ENCODE data around the gene LMF1. TPM values are rescaled to one million over a fixed set of nuclear protein-coding genes. Genes with fewer than 3 reads are reported as not detected.

The LMF1 gene
- total and polyA plus RNA-seq, 2 of the 13 experiments (the other 11 are each of a cell fraction or from before 2014, with no cell fraction given) = 6.8 to 8.5 TPM

- TF ChIP-seq, protein P1, sequence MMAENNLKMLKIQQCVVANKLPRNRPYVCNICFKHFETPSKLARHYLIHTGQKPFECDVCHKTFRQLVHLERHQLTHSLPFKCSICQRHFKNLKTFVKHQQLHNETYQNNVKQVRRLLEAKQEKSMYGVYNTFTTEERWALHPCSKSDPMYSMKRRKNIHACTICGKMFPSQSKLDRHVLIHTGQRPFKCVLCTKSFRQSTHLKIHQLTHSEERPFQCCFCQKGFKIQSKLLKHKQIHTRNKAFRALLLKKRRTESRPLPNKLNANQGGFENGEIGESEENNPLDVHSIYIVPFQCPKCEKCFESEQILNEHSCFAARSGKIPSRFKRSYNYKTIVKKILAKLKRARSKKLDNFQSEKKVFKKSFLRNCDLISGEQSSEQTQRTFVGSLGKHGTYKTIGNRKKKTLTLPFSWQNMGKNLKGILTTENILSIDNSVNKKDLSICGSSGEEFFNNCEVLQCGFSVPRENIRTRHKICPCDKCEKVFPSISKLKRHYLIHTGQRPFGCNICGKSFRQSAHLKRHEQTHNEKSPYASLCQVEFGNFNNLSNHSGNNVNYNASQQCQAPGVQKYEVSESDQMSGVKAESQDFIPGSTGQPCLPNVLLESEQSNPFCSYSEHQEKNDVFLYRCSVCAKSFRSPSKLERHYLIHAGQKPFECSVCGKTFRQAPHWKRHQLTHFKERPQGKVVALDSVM (CRISPR knock-in tag; IDR thresholded peaks at IDR 0.05) = no peak
- TF ChIP-seq AHR (CRISPR knock-in tag; IDR thresholded peaks at IDR 0.05) (0 out of 2 replicates have a peak, but pooled peaks have one; percentile 60), YEATS2 (CRISPR knock-in tag; IDR thresholded peaks at IDR 0.05; ENCODE audit: borderline replicate concordance) (no peak), NCOA5 (CRISPR knock-in tag; IDR thresholded peaks at IDR 0.05) (no peak), ZNF441 (CRISPR knock-in tag; IDR thresholded peaks at IDR 0.05; ENCODE audit: borderline replicate concordance) (no peak), MLLT10 (CRISPR knock-in tag; IDR thresholded peaks at IDR 0.05) (no peak), SOX6 (IDR thresholded peaks at IDR 0.05) (no peak), SOX6 (CRISPR knock-in tag; IDR thresholded peaks at IDR 0.05) (peak; percentile 90), GATAD2A (CRISPR knock-in tag; IDR thresholded peaks at IDR 0.05) (peak; percentile 65), ZNF143 (CRISPR knock-in tag; IDR thresholded peaks at IDR 0.05) (peak; percentile 54; the same call in 1 of the 2 replicates), HNRNPLL (IDR thresholded peaks at IDR 0.05; ENCODE audit: low read depth, low read length, poor library complexity, severe bottlenecking) (peak; percentile 89), SAP130 (CRISPR knock-in tag; IDR thresholded peaks at IDR 0.05; ENCODE audit: low read depth) (peak; percentile 71; the same call in 1 of the 2 replicates), ZNF430 (CRISPR knock-in tag; IDR thresholded peaks at IDR 0.05) (peak; percentile 63), HOXA7 (CRISPR knock-in tag; IDR thresholded peaks at IDR 0.05) (no peak), PBX3 (CRISPR knock-in tag; IDR thresholded peaks at IDR 0.05; ENCODE audit: borderline replicate concordance) (no peak), IKZF5 (CRISPR knock-in tag; IDR thresholded peaks at IDR 0.05) (no peak)
- TF ChIP-seq, protein P2, sequence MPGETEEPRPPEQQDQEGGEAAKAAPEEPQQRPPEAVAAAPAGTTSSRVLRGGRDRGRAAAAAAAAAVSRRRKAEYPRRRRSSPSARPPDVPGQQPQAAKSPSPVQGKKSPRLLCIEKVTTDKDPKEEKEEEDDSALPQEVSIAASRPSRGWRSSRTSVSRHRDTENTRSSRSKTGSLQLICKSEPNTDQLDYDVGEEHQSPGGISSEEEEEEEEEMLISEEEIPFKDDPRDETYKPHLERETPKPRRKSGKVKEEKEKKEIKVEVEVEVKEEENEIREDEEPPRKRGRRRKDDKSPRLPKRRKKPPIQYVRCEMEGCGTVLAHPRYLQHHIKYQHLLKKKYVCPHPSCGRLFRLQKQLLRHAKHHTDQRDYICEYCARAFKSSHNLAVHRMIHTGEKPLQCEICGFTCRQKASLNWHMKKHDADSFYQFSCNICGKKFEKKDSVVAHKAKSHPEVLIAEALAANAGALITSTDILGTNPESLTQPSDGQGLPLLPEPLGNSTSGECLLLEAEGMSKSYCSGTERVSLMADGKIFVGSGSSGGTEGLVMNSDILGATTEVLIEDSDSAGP (CRISPR knock-in tag; IDR thresholded peaks at IDR 0.05; ENCODE audit: borderline replicate concordance) = peak; percentile 47; the same call in 1 of the 2 replicates
- TF ChIP-seq, protein P3, sequence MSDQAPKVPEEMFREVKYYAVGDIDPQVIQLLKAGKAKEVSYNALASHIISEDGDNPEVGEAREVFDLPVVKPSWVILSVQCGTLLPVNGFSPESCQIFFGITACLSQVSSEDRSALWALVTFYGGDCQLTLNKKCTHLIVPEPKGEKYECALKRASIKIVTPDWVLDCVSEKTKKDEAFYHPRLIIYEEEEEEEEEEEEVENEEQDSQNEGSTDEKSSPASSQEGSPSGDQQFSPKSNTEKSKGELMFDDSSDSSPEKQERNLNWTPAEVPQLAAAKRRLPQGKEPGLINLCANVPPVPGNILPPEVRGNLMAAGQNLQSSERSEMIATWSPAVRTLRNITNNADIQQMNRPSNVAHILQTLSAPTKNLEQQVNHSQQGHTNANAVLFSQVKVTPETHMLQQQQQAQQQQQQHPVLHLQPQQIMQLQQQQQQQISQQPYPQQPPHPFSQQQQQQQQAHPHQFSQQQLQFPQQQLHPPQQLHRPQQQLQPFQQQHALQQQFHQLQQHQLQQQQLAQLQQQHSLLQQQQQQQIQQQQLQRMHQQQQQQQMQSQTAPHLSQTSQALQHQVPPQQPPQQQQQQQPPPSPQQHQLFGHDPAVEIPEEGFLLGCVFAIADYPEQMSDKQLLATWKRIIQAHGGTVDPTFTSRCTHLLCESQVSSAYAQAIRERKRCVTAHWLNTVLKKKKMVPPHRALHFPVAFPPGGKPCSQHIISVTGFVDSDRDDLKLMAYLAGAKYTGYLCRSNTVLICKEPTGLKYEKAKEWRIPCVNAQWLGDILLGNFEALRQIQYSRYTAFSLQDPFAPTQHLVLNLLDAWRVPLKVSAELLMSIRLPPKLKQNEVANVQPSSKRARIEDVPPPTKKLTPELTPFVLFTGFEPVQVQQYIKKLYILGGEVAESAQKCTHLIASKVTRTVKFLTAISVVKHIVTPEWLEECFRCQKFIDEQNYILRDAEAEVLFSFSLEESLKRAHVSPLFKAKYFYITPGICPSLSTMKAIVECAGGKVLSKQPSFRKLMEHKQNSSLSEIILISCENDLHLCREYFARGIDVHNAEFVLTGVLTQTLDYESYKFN (CRISPR knock-in tag; conservative IDR thresholded peaks at IDR 0.05) = peak; percentile 25; the same call in 1 of the 2 replicates
Measured at GRCh38 chr16:972316-973002, 1.7 kb upstream of the LMF1 start (continued).

Measured in HepG2 (cell line).